Transverse colon (tissue), 4 donors: ENCODE results near the gene DOCK2. TPM values are rescaled to one million over a fixed set of nuclear protein-coding genes. Genes with fewer than 3 reads are reported as not detected.

Source experiments
- DNase-seq: peaks from one replicate; pipeline ENCODE4 v3.0.0-alpha.2; 2019
- H3K27ac ChIP-seq, 4 donors: fragments of 200-600 bp; sonication (generic); 2 replicates each; pipeline ENCODE4 v1.5.1; 2016 to 2018; ENCODE audit warnings: inconsistent platforms in 4 of 4
- H3K27me3 ChIP-seq: fragments of 200-600 bp; sonication (generic); 2 replicates; pipeline ENCODE4 v1.5.1; 2017; ENCODE audit warnings: inconsistent platforms
- H3K36me3 ChIP-seq, 4 donors: fragments of 200-600 bp; sonication (generic); 2 replicates each; pipeline ENCODE4 v1.5.1; 2017 to 2019; ENCODE audit warnings: inconsistent platforms in 4 of 4
- H3K4me1 ChIP-seq, 4 donors: fragments of 200-600 bp; sonication (generic); 2 replicates each; pipeline ENCODE4 v1.5.1; 2017 to 2020; ENCODE audit warnings: inconsistent platforms in 4 of 4
- H3K4me3 ChIP-seq, 4 donors: fragments of 200-600 bp; sonication (generic); 1 replicate in 1 of 4; 2 replicates in 3 of 4; pipeline versions ENCODE4 v1.5.1 to v1.6.1; 2017 to 2019; ENCODE audit warnings: inconsistent platforms in 4 of 4
- H3K9me3 ChIP-seq, 2 donors: fragments of 200-600 bp; sonication (generic); 2 replicates each; pipeline ENCODE4 v1.5.1; 2017 to 2019; ENCODE audit warnings: inconsistent platforms in 2 of 2
- EP300 ChIP-seq: sonication (generic); formaldehyde crosslinking; IDR thresholded peaks from one replicate; pipeline ENCODE4 v1.6.1; 2017; ENCODE audit warnings: antibody characterized with exemption, low read depth
- POLR2A ChIP-seq: fragments of 450-650 bp; IDR thresholded peaks from one replicate; pipeline ENCODE4 v1.6.1; 2016; ENCODE audit warnings: antibody characterized with exemption, mild to moderate bottlenecking, moderate library complexity
- POLR2AphosphoS5 ChIP-seq, 3 donors: sonication (generic); formaldehyde crosslinking; IDR thresholded peaks; one replicate each; pipeline ENCODE4 v1.6.1; 2016; ENCODE audit warnings: antibody characterized with exemption in 3 of 3
- WGBS, 2 donors: methylation state at CpG; one replicate each; pipeline ENCODE4 v1.1.5; 2018; ENCODE audit warnings: low coverage in 1 of 2; 5-methylcytosine and 5-hydroxymethylcytosine counted together
- in situ Hi-C, 4 donors: fragments of 200-750 bp; cut with MboI; loops; one replicate each; pipeline versions ENCODE4 v1.15.0 to v1.15.1; 2017; ENCODE audit warnings: low sequenced_read_pairs in 3 of 4, low pct_ligation_motif_present in 1 of 4, low pct_unique_long_range_greater_than_20kb in 1 of 4
- intact Hi-C: fragments of 100-400 bp; cut with DNase I; formaldehyde crosslinking; loops from one replicate; pipeline ENCODE4 v1.15.1; 2023; ENCODE audit warnings: low total_unique reads
- total RNA-seq, 4 donors: library from RNA; depleted of rRNA; stranded (reverse); fragments of >200 nt; gene quantifications; one replicate each; pipeline ENCODE4 v1.1.0, GENCODE V29; 2016
- TF ChIP-seq, protein P1 (sequence below), 5 experiments: fragments of 200-600 bp in 3 of 5; fragments of 450-650 bp in 2 of 5; sonication (generic) in 3 of 5; IDR thresholded peaks; 1 replicate in 2 of 5; 2 replicates in 3 of 5; pipeline ENCODE4 v1.5.1; 2016 to 2017; ENCODE audit warnings: antibody characterized with exemption in 5 of 5, inconsistent platforms in 3 of 5, mild to moderate bottlenecking in 2 of 5, moderate library complexity in 1 of 5

Gene DOCK2
- total RNA-seq, 4 donors from 2014 or later, result 8.3 to 24.0 (median 14.3) TPM

DNA sequence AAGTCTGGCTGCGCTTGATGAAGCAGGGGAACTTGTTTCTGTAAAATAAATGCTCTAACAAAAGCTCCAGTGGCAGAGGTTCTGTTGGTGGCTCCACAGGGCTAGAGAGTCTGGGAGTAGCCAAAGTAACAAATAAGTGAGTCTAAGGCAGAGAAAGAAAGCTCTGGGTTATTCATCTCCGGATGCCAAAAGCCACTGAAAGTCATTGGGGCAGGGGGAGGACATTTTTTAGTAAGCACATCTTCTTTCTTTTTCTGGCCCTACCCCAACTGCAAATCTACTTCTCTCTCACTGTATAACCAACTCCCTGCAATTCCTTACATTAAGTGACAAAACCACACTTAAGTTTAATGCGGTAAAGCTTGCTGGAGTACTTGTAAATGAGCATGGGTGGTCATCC, 201.6 kb downstream of the DOCK2 start:
- 81 to 84% methylated on average over 3 of the region's 3 CpGs for WGBS, 2 donors
- Histone ChIP-seq H3K4me3 (no peak overlapping the region), H3K9me3 (no peaks in the 10 kb centered on the region), H3K27me3 (no peaks in the 10 kb centered on the region), H3K27ac (no peak overlapping the region), H3K4me1 (no peaks in the 10 kb centered on the region), H3K36me3 (no peaks in the 10 kb centered on the region)
- in situ Hi-C loops, result no loop called here
- no peak for DNase-seq
- intact Hi-C loops, result no loop called here
- TF ChIP-seq POLR2AphosphoS5 (IDR thresholded peaks at IDR 0.05) (no peak), POLR2A (no peak), EP300 (no peak)
- TF ChIP-seq, protein P1, sequence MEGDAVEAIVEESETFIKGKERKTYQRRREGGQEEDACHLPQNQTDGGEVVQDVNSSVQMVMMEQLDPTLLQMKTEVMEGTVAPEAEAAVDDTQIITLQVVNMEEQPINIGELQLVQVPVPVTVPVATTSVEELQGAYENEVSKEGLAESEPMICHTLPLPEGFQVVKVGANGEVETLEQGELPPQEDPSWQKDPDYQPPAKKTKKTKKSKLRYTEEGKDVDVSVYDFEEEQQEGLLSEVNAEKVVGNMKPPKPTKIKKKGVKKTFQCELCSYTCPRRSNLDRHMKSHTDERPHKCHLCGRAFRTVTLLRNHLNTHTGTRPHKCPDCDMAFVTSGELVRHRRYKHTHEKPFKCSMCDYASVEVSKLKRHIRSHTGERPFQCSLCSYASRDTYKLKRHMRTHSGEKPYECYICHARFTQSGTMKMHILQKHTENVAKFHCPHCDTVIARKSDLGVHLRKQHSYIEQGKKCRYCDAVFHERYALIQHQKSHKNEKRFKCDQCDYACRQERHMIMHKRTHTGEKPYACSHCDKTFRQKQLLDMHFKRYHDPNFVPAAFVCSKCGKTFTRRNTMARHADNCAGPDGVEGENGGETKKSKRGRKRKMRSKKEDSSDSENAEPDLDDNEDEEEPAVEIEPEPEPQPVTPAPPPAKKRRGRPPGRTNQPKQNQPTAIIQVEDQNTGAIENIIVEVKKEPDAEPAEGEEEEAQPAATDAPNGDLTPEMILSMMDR (IDR thresholded peaks at IDR 0.05), result no peak

DNA sequence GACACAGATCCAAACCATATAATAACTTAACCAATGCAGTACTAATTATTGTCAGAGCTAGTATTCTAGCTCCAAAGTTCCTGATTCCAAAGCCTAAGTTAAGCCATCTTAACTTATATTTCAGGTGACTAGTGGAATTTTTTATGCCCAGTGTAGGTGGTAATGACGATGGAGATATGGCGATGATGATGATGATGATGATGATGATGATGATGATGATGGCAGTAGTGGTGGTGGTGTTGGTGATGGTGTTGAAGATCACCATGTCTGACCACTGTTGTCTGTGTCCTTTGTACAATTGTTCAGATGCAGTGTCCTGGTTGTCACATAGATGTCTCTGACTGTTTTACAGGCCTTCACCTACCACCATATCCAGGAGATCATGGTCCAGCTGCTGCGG, 203.3 kb downstream of the DOCK2 start:
- no peak for DNase-seq
- H3K27me3 ChIP-seq, result no peaks in the 10 kb centered on the region
- H3K9me3 ChIP-seq, result no peaks in the 10 kb centered on the region
- H3K27ac ChIP-seq, result no peak overlapping the region
- no peaks in the 10 kb centered on the region for H3K36me3 ChIP-seq
- 88 to 100% methylated on average over 2 to 3 of the region's 3 CpGs for WGBS, 2 donors
- intact Hi-C loops, result no loop called here
- in situ Hi-C loops, result no loop called here
- TF ChIP-seq, protein P1 (IDR thresholded peaks at IDR 0.05), result no peak
- TF ChIP-seq POLR2A, result no peak
- TF ChIP-seq POLR2AphosphoS5 (IDR thresholded peaks at IDR 0.05), result no peak
- TF ChIP-seq EP300, result no peak
- H3K4me3 ChIP-seq, result no peak overlapping the region
- no peaks in the 10 kb centered on the region for H3K4me1 ChIP-seq

GRCh38 chr5:169842699-169843098, 205.6 kb downstream of the DOCK2 start:
- Histone ChIP-seq H3K27ac (no peak overlapping the region), H3K9me3 (no peaks in the 10 kb centered on the region), H3K27me3 (no peaks in the 10 kb centered on the region), H3K4me1 (no peaks in the 10 kb centered on the region), H3K36me3 (no peaks in the 10 kb centered on the region), H3K4me3 (no peak overlapping the region)
- no peak for DNase-seq
- TF ChIP-seq POLR2AphosphoS5 (IDR thresholded peaks at IDR 0.05) (no peak), EP300 (no peak), POLR2A (no peak)
- TF ChIP-seq, protein P1 (IDR thresholded peaks at IDR 0.05), result no peak
- intact Hi-C loops (no loop called here), in situ Hi-C loops (no loop called here)

DNA sequence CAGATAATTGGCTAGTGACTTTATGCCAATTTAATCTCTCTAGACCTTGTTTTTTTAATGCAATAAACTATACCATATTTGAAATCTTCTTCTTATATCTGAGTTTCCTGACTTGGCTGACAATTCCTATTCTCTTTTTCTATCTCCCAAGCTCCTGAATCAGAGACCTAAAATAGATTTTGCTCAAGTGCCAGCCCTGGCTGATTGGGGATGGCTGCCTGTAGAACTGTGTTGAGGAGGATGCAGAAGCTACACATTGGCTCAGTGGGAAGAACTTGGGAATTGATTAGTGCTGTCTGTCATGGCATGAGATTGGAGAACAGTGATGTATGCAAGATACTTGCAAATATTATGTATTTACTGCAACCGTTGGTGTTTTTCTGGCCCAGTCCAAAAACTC, 210.4 kb downstream of the DOCK2 start:
- no peak overlapping the region for H3K4me3 ChIP-seq
- no peak overlapping the region for H3K27ac ChIP-seq
- no peak for TF ChIP-seq EP300
- TF ChIP-seq, protein P1 (IDR thresholded peaks at IDR 0.05), result no peak
- TF ChIP-seq POLR2A, result no peak
- no peak for TF ChIP-seq POLR2AphosphoS5 (IDR thresholded peaks at IDR 0.05)
- no peak for DNase-seq
- 79 to 80% methylated on average over 1 of the region's 1 CpG for WGBS, 2 donors
- H3K9me3 ChIP-seq, result peaks cover 0 to 5% of the 10 kb centered on the region in 2 donors
- intact Hi-C loops, result no loop called here
- H3K27me3 ChIP-seq, result no peaks in the 10 kb centered on the region
- no peaks in the 10 kb centered on the region for H3K36me3 ChIP-seq
- in situ Hi-C loops, result no loop called here
- no peaks in the 10 kb centered on the region for H3K4me1 ChIP-seq
